Measurements from ENCODE around the gene PPARGC1A.

The PPARGC1A gene

GRCh38 chr4:23747281-23747735 is 142.5 kb downstream of the PPARGC1A start:
- Histone ChIP-seq H3K4me3 (ENCODE audit: low read length in 2 of 2) (no peak overlapping the region), H3K36me3 (ENCODE audit: control insufficient read depth in 2 of 2, insufficient read depth in 2 of 2, low read length in 2 of 2) (no peaks in the 10 kb centered on the region), H3K4me1 (ENCODE audit: control insufficient read depth, insufficient read depth, low read length) (no peaks in the 10 kb centered on the region), H3K9me3 (ENCODE audit: control insufficient read depth in 2 of 2, low read length in 2 of 2) (no peaks in the 10 kb centered on the region), H3K27ac (ENCODE audit: low read length) (no peak overlapping the region), H3K9ac (ENCODE audit: low read length in 2 of 2) (no peak overlapping the region), H3K27me3 (ENCODE audit: control insufficient read depth in 1 of 2, insufficient read depth in 2 of 2, low read length in 2 of 2) (no peaks in the 10 kb centered on the region)

- Histone ChIP-seq H3K9me3 (ENCODE audit: control insufficient read depth in 2 of 2, low read length in 2 of 2) (no peaks in the 10 kb centered on the region), H3K4me3 (ENCODE audit: low read length in 2 of 2) (no peak overlapping the region), H3K9ac (ENCODE audit: low read length in 2 of 2) (no peak overlapping the region), H3K36me3 (ENCODE audit: control insufficient read depth in 2 of 2, insufficient read depth in 2 of 2, low read length in 2 of 2) (no peaks in the 10 kb centered on the region), H3K27ac (ENCODE audit: low read length) (no peak overlapping the region), H3K27me3 (ENCODE audit: control insufficient read depth in 1 of 2, insufficient read depth in 2 of 2, low read length in 2 of 2) (no peaks in the 10 kb centered on the region), H3K4me1 (ENCODE audit: control insufficient read depth, insufficient read depth, low read length) (no peaks in the 10 kb centered on the region)
These were observed 143.2 kb downstream of the PPARGC1A start for GRCh38 chr4:23746672-23747071.

GRCh38 chr4:23746027-23746426 is 143.8 kb downstream of the PPARGC1A start:
- Histone ChIP-seq H3K9ac (ENCODE audit: low read length in 2 of 2) (no peak overlapping the region), H3K36me3 (ENCODE audit: control insufficient read depth in 2 of 2, insufficient read depth in 2 of 2, low read length in 2 of 2) (no peaks in the 10 kb centered on the region), H3K27ac (ENCODE audit: low read length) (no peak overlapping the region), H3K27me3 (ENCODE audit: control insufficient read depth in 1 of 2, insufficient read depth in 2 of 2, low read length in 2 of 2) (no peaks in the 10 kb centered on the region), H3K4me3 (ENCODE audit: low read length in 2 of 2) (no peak overlapping the region), H3K4me1 (ENCODE audit: control insufficient read depth, insufficient read depth, low read length) (no peaks in the 10 kb centered on the region), H3K9me3 (ENCODE audit: control insufficient read depth in 2 of 2, low read length in 2 of 2) (no peaks in the 10 kb centered on the region)

- Histone ChIP-seq H3K4me1 (ENCODE audit: control insufficient read depth, insufficient read depth, low read length) (no peaks in the 10 kb centered on the region), H3K4me3 (ENCODE audit: low read length in 2 of 2) (no peak overlapping the region), H3K27me3 (ENCODE audit: control insufficient read depth in 1 of 2, insufficient read depth in 2 of 2, low read length in 2 of 2) (no peaks in the 10 kb centered on the region), H3K27ac (ENCODE audit: low read length) (no peak overlapping the region), H3K9me3 (ENCODE audit: control insufficient read depth in 2 of 2, low read length in 2 of 2) (no peaks in the 10 kb centered on the region), H3K9ac (ENCODE audit: low read length in 2 of 2) (no peak overlapping the region), H3K36me3 (ENCODE audit: control insufficient read depth in 2 of 2, insufficient read depth in 2 of 2, low read length in 2 of 2) (no peaks in the 10 kb centered on the region)
These were observed 144.5 kb downstream of the PPARGC1A start for GRCh38 chr4:23745377-23745776.
